DOHH2 (cell line): ENCODE measurements around the gene PPARA.

Source experiments
- CTCF ChIP-seq: fragments of 200-600 bp; sonication (generic); IDR thresholded peaks from one replicate; pipeline ENCODE4 v1.5.1; 2014; ENCODE audit warnings: antibody characterized with exemption, mild to moderate bottlenecking, low read depth, low read length; ENCODE audit not compliant: poor library complexity, severe bottlenecking
- EZH2phosphoT487 ChIP-seq: fragments of 200-600 bp; sonication (generic); IDR thresholded peaks from 2 replicates; pipeline ENCODE4 v1.6.1; 2017; ENCODE audit warnings: borderline replicate concordance, mild to moderate bottlenecking, antibody characterized with exemption, low read length, moderate library complexity, mixed read lengths

- TF ChIP-seq CTCF (no peak), EZH2phosphoT487 (no peak)
These were observed 74.6 kb downstream of the PPARA start for GRCh38 chr22:46224898-46225290.
